NB4 (cell line): ENCODE measurements around the gene UNC13C.

ENCODE experiments used
- DNase-seq: peaks from one replicate; pipeline ENCODE4 v3.0.0; 2010; ENCODE audit warnings: low read depth
- H3K4me3 ChIP-seq: one replicate; pipeline ENCODE4 v1.5.1; 2011; ENCODE audit warnings: mild to moderate bottlenecking, low read depth, low read length, moderate library complexity
- MAX ChIP-seq: IDR thresholded peaks from 2 replicates; pipeline ENCODE4 v1.6.1; 2011; ENCODE audit warnings: low read depth, low read length
- MYC ChIP-seq: IDR thresholded peaks from 2 replicates; pipeline ENCODE4 v1.6.1; 2011; ENCODE audit warnings: low read depth, low read length
- POLR2A ChIP-seq: IDR thresholded peaks from 2 replicates; pipeline ENCODE4 v1.6.1; 2011; ENCODE audit warnings: mild to moderate bottlenecking; ENCODE audit not compliant: insufficient read length; ENCODE audit errors: extremely low read depth
- TF ChIP-seq, protein P1 (sequence below): IDR thresholded peaks from one replicate; pipeline ENCODE4 v1.5.1; 2012; ENCODE audit warnings: low read depth, low read length

Gene UNC13C

DNA sequence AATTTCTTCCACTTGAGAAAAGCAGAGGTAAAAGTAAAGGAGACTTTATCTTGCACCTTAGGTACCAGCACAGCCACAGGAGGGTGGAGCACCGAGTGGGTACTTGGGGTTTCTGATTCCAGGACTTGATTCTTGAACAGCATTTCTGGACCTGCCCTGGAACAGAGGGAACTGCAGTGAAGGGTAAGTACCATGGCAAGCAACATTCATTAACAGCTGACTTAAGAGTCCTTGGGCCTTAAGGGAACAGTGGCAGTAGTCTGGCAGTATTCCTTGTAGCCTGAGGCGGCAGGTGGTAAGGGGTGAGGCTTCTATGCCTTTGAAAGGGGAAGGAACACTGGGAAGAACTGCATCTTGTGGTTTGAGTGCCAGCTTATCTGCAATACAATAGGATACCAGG is 666.6 kb downstream of the UNC13C start:
- no peak overlapping the region for H3K4me3 ChIP-seq
- no peak for TF ChIP-seq POLR2A
- TF ChIP-seq MAX = no peak
- no peak for TF ChIP-seq MYC
- TF ChIP-seq, protein P1, sequence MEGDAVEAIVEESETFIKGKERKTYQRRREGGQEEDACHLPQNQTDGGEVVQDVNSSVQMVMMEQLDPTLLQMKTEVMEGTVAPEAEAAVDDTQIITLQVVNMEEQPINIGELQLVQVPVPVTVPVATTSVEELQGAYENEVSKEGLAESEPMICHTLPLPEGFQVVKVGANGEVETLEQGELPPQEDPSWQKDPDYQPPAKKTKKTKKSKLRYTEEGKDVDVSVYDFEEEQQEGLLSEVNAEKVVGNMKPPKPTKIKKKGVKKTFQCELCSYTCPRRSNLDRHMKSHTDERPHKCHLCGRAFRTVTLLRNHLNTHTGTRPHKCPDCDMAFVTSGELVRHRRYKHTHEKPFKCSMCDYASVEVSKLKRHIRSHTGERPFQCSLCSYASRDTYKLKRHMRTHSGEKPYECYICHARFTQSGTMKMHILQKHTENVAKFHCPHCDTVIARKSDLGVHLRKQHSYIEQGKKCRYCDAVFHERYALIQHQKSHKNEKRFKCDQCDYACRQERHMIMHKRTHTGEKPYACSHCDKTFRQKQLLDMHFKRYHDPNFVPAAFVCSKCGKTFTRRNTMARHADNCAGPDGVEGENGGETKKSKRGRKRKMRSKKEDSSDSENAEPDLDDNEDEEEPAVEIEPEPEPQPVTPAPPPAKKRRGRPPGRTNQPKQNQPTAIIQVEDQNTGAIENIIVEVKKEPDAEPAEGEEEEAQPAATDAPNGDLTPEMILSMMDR = no peak
- no peak for DNase-seq

DNA sequence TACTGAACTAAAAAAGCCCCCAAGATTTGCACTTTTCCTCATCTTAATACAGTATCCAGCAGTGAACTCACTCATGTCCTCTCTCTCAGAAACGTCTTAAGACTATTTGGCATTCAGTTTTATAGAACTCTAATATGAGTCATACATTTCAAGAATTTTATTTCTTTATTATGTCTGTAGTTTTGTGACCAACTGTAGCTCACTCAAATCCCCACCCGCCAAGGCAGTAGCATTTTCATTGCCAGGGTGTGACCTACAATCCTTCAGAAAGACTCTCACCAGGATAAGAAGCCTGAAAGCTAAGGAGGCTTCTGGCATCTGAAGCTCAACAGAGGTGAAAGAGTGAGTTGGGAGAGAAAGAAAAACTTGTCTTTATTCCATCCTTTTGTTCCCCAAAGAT is 681.4 kb downstream of the UNC13C start:
- no peak overlapping the region for H3K4me3 ChIP-seq
- no peak for DNase-seq
- TF ChIP-seq MYC = no peak
- TF ChIP-seq, protein P1 = no peak
- no peak for TF ChIP-seq MAX
- TF ChIP-seq POLR2A = no peak

- H3K4me3 ChIP-seq = no peak overlapping the region
- TF ChIP-seq, protein P1 = no peak
- TF ChIP-seq MYC (no peak), POLR2A (no peak), MAX (no peak)
- no peak for DNase-seq
Observed at GRCh38 chr15:54660356-54660755, 682.1 kb downstream of the UNC13C start.

DNA sequence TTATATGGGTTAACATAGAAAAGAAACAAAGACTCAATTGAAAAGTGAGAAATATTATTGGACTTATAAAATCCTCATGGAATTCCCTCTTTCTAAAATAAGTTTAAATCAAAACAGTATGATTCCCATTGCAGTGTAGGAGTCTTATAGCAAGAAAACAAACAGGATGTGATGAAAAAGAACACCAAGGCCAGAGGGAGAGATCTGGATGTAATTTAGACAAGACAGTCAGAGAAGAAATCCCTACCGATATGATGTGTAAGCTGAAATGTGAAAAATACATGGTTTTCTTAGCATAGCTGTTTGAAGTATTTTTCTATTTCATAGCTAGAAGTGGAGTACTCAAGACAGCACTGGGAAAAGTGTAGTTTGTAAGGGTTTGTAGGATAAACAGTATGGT is 697.0 kb downstream of the UNC13C start:
- DNase-seq = no peak
- no peak overlapping the region for H3K4me3 ChIP-seq
- TF ChIP-seq MAX (no peak), POLR2A (no peak), MYC (no peak)
- TF ChIP-seq, protein P1 = no peak

GRCh38 chr15:54681584-54681983 is 703.3 kb downstream of the UNC13C start:
- H3K4me3 ChIP-seq = no peak overlapping the region
- peak; percentile 59 for DNase-seq
- no peak for TF ChIP-seq MAX
- TF ChIP-seq, protein P1 = no peak
- no peak for TF ChIP-seq MYC
- TF ChIP-seq POLR2A = no peak
